T-helper 9 cell (primary cell): ENCODE measurements around the gene LYRM4.
A peak's percentile ranks its signal among the peaks of the same experiment; 100 is the strongest.

ENCODE experiments used
- DNase-seq: peaks from one replicate; pipeline ENCODE4 v3.0.0-alpha.2; 2020

The LYRM4 gene

GRCh38 chr6:5279891-5280338 lies 19.2 kb upstream of the LYRM4 start:
- no peak for DNase-seq

DNA sequence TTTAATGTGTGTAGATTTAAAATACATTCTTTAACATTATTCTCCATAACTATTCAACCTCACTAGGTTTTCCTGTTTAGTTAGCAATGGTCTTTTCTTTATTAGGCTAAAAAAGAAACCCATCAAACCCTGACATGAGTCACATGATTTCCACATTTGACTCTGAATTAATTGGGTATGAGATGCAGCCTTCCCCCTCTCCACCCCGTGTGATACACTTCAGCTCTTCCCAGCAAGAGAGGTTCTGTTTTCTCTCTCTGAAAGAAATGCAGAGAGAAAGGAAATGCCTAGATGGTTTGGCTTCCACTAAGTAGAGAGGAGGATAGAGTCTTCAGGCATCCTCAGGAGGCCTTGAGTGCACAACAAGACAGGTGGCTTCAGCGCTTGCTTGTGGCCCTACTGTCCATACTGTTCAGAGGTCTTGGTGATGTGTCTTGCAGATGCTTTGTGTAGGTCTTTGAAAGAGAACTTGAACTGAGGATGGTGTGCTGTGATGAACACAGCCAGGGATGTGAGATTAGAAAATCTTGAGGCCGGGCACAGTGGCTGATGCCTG lies 17.9 kb upstream of the LYRM4 start:
- no peak for DNase-seq

- no peak for DNase-seq
These were observed 17.3 kb upstream of the LYRM4 start for GRCh38 chr6:5278047-5278446.

DNA sequence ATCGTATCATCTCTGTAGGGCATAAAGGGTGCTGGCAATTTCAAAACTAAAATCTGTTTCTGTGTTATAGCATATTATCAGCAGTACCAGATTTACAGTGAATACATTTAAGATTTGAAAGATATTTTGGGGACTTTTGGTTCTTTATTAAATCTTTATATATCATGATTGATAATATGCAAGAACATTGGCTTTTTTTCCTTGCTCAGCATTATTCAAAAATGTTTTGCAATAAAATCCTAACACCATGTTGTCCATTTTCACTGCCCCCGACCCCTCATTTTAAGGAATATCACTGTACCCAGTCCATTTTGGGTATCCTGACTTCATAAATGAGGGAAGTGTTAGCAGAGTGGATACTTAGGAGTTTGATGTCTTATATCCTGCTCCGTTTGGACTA lies 16.8 kb upstream of the LYRM4 start:
- no peak for DNase-seq

DNA sequence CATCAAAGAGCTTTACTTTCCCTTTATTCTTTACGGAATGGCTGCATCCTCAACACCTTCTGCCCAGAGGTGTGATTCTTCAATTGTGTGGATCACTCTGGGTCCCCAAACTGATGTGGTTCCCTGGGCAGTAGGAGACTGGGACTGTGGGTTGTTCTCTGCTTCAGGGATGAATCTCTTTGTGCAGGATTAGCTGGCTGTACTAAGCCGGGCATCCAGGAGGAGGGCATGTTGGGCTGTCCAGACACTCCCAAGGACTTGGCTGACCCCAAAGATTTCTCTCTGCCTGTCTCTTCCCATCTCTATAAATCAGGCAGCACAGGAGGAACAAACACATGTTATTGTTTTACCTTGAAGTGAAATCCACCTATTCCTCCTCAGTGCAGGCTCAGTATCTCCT lies 15.8 kb upstream of the LYRM4 start:
- DNase-seq = no peak

DNA sequence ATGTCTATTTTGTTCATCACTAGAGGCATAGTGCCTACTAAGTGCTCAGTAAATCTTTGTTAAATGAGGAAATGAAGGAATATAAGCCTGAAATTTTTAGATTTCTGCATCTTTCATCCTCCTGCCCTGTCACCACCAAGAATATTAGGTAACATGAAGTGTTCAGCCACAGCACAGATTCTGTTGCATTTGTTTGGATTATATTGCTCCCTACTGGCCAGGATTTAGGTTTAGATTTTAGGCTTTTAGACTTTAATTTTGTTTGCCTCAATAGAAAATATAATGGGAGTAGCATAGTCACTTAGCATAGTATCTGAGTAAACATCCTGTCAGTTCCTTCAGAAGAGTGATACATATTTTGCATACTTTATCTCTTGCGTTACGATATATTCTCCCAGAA lies 14.7 kb upstream of the LYRM4 start:
- DNase-seq = no peak

- no peak for DNase-seq
These were observed 13.5 kb upstream of the LYRM4 start for GRCh38 chr6:5274231-5274630.

DNA sequence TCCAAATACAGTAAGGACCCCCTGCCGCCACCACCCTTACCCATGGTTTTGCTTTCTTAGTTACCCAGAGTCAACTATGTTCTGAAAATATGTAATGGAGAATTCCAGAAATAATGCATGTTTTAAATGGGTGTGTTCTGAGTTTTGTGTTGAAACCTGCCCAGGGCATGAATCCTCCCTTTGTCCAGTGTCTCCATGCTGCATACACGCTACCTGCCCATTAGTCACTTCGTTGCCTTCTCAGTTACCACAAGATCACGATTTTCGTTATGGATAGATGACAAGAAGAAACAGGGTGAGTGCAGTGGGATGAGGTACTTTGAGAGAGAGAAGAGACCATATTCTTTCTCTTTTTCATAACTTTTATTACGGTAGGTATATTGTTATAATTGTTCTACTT lies 11.2 kb upstream of the LYRM4 start:
- DNase-seq = no peak

DNA sequence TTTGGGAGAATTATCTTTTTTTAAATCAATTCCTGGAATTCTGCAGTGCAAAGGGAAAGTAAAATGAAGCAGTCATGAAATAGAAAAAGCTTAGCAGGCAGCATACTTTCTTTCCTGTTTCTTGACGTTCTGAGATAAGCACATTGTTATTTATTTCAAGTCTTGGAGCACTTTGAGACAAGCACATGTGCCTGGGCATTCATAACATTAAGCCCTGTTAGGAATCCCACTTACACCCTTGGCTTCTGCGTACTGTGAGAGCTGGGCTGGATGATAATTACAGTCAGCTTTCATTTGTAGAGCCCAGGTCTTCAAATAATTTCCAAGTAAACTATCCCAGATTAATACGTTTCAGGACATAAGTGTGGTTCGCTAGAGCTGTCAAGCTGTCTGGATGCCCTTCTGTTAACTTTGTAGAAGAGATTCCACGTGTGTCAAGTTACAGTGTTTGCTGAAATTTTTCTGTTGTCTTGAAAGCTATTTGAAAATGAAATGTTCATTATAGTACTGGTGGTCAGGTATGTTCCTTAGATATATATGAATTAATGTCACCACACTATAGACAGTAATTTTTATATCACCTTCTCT lies 9.4 kb upstream of the LYRM4 start:
- no peak for DNase-seq

DNA sequence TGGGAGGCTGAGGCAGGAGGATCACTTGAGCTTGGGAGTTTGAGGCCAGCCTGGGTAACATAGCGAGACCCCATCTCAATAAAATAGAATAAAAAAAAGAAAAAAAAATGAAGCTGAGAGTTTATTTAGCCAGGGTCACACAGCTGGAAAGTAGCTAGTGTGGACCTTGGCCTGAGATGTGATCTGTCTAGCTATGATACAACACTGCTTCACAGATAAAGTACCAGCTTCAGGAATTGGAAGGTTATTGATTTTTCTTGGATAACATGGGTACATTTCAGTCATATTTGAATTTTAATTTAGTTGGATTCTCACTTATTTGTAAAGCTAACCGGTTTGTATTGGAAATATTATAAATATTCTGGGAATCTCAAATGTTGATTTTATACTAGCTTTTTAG lies 5.7 kb upstream of the LYRM4 start:
- no peak for DNase-seq

GRCh38 chr6:5261545-5262109 lies 877 bp upstream of the LYRM4 start:
- no peak for DNase-seq

DNA sequence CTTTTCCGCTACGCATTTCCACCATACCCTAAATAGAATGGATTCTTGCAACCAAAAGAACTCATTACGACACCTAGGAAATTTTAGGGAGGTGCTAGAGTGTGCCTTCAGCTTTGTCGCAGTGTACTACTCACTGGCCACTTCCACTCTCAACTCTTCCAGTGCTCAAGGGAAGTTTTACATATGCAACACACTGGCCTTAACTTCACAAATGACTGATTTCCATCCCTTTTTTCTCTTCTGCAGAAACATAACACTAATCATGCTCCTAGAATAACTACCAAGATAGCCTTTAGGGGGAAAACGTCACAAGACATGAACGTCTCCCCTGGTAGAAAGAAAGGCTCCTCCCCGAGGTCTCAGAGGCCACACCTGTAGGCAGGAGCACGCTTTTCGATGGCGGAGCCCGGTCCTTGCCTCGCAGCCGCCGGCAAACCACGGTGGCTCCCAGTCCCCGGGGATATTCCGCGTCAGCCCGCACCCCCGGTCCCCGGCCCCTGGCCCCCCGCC lies 584 bp downstream of the LYRM4 start:
- DNase-seq = peak; percentile 55

- DNase-seq = no peak
These were observed 1.3 kb downstream of the LYRM4 start for GRCh38 chr6:5259428-5259827.

DNA sequence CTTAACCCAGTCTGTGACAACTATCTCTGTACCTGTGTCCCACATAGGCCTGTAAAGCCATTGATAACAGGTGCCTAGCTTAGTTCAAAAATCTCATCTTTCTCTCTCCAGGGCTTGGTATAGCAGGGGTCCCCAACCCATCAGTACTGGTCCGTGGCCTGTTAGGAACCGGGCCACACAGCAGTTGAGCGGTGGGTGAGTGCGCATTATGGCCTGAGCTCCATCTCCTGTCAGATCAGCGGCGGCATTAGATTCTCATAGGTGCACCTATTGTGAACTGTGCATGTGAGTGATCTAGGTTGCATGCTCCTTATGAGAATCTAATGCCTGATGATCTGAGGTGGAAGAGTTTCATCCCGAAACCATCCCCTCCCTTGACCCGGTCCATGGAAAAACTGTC lies 3.4 kb downstream of the LYRM4 start:
- DNase-seq = no peak

DNA sequence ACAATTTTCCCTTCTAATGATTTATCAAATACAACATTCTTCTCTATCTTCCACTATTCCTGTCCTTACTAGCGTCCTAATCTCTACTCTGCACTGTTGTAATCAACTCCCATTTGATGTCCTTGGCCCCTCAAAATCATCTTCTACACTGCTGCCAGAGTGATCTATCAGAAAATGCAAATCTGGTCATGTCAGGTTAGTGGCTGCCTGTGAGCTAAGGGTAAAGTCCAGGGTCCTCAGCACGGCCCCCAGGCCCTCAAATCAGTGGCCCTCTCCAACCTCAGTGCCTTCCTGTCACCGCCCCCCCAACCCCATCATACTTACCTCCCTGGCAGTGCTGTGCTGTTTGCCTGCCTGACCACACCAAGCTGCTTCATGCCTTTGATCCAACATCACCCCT lies 3.8 kb downstream of the LYRM4 start:
- DNase-seq = no peak

- DNase-seq = no peak
These were observed 9.8 kb downstream of the LYRM4 start for GRCh38 chr6:5250911-5251310.

- no peak for DNase-seq
These were observed 10.3 kb downstream of the LYRM4 start for GRCh38 chr6:5250451-5250850.

DNA sequence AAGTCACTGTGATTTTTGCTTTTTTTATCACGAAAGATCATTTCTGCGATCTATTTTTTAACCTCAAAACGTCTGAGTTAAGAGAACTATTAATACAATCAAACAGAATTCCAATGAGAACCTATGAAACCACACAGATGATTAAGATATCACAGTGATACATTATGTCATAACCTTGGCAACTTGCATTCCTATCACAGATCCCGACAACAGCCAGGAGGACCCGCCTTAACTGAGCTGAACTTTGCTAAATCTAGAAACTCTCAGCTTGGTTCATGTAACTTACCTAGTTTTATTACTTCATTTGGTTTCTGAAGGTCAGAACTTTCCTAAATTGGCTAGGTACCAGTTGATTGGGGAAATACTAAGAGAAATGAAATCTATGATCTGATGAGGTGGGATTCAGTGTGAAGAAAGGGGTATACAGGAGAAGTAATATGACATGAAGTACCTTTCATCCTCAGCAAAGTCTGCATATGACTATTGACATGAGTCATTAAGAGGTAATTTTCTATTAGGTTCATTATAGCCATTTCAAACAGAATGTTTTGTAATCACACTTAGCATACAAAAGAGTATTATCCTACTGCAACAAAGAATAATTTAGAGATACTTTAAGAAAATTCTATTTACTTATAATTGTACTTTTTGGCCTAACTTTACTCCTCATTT lies 11.2 kb downstream of the LYRM4 start:
- no peak for DNase-seq

GRCh38 chr6:5248302-5249098 lies 12.2 kb downstream of the LYRM4 start:
- DNase-seq = no peak

DNA sequence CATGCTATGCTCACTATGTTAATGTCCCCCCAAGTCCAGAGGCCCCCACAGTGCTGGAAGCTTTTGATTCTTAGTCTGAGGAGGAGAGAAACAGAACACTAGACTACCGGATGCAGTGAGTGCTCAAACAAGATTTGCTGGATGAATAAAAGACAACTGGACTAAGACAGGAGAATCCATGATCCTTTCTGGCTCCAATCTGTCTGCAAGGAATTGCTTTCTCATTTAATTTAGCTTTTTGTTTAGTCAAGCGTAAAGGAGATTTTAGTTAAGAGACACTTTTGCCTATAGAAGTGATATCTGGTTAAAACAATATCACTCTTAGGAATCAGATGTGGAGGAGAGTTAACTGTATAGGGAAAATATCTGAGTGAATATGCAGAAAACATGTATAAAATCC lies 13.5 kb downstream of the LYRM4 start:
- DNase-seq = no peak

- no peak for DNase-seq
These were observed 14.3 kb downstream of the LYRM4 start for GRCh38 chr6:5246141-5247097.

DNA sequence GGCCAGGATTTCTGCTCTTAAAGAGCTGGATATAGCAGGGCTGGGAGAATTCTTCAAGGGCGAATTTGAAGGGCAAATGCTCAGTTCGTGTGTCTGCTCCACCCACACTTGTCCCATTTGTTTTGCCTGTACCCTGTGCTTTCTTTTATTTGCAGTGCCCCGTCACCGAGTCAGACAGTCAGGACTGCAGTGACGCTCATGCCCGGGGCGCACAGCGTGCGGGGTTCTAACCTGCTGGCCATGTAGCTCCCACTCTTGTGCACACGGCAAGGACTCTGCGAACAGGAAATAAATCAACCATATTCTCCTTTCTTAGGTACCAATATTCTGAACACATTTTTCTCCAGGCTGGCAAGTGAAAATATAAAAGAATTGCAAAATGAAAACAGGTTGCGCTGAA lies 17.7 kb downstream of the LYRM4 start:
- DNase-seq = no peak
